Lower leg skin (tissue), 4 donors: ENCODE data around the gene PAAF1. TPM values are rescaled to one million over a fixed set of nuclear protein-coding genes. Genes with fewer than 3 reads are reported as not detected.
A peak's percentile ranks its signal among the peaks of the same experiment; 100 is the strongest.

Experiments
- DNase-seq, 2 donors: peaks; one replicate each; pipeline ENCODE4 v3.0.0-alpha.2; 2019; ENCODE audit warnings: low spot score in 2 of 2
- H3K4me3 ChIP-seq: fragments of 200-600 bp; sonication (generic); 2 replicates; pipeline ENCODE4 v1.5.1; 2017; ENCODE audit warnings: mild to moderate bottlenecking, low read depth; ENCODE audit not compliant: poor library complexity, severe bottlenecking
- POLR2A ChIP-seq, 2 donors: fragments of 450-650 bp; IDR thresholded peaks; one replicate each; pipeline ENCODE4 v1.6.1; 2016 to 2017; ENCODE audit warnings: antibody characterized with exemption in 2 of 2, mild to moderate bottlenecking in 1 of 2, moderate library complexity in 1 of 2
- WGBS, 2 donors: methylation state at CpG; one replicate each; pipeline ENCODE4 v1.1.5; 2018; 5-methylcytosine and 5-hydroxymethylcytosine counted together
- intact Hi-C: fragments of 100-400 bp; cut with DNase I; formaldehyde crosslinking; loops from one replicate; pipeline ENCODE4 v1.15.0; 2023; ENCODE audit warnings: low total_unique reads
- total RNA-seq, 4 donors: library from RNA; depleted of rRNA; stranded (reverse); fragments of >200 nt; gene quantifications; one replicate each; pipeline ENCODE4 v1.1.0, GENCODE V29; 2016
- TF ChIP-seq, protein P1 (sequence below), 3 donors: fragments of 450-650 bp; IDR thresholded peaks; one replicate each; pipeline ENCODE4 v1.5.1; 2016; ENCODE audit warnings: antibody characterized with exemption in 3 of 3, mild to moderate bottlenecking in 3 of 3, moderate library complexity in 2 of 3

PAAF1 gene, protein sequence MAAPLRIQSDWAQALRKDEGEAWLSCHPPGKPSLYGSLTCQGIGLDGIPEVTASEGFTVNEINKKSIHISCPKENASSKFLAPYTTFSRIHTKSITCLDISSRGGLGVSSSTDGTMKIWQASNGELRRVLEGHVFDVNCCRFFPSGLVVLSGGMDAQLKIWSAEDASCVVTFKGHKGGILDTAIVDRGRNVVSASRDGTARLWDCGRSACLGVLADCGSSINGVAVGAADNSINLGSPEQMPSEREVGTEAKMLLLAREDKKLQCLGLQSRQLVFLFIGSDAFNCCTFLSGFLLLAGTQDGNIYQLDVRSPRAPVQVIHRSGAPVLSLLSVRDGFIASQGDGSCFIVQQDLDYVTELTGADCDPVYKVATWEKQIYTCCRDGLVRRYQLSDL
- 10 to 100 TPM in 3 of 4 donors, 1 to 10 TPM in 1; 9.8 to 21.2 (median 13.5) TPM for total RNA-seq

DNA sequence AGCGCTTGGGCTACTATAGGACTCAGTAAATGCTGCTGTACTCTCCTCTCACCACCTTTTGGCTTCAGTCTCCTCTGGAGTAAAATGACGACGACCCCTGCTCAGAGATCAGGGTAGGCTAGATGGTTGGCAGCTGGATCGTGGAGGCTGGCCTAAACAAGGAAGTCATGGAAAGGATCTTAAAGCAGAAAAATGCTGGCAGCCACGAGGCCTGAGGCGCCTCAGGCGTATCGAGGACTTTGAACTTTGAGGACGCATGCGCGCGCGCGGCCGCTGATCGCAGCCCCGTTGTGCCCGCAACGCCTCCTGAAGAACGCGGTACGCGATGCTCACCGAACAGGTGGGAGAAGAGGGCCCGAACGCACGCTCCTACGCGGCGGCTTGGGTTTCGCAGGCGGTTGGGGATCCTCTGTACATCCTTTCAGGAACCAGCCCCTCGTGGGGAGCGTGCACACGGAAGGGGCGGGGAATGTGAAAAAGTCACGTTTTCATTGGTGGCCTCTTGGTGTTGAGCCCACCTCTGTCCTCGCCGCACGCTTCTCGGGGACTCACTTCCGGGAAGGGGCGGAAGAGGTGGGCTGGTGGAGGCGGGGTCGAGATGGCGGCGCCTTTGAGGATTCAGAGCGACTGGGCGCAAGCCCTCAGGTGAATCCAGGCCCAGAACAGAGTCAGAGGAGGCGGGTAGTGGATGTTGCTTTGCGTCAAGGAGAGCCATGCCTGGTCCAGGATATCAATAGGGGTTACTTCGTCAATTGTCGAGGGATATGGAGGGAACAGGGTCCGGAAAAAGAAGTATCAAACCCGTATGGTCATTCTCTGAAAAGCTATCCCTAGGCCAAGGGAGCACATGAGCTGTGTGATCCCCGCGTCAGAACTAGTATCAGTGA is at the start of gene PAAF1, which contains the start of gene COA4:
Gene PAAF1, plus strand, starts transcription at position 576 of the 887 bp plus-strand sequence. Its CDS starts 23 bp downstream, at position 599.
Gene COA4, minus strand, starts transcription at position 423 of the 887 bp plus-strand sequence. CDS start 3,468 bp downstream, outside the sequence.
- no peak for TF ChIP-seq POLR2A (IDR thresholded peaks at IDR 0.05)
- TF ChIP-seq, protein P1, sequence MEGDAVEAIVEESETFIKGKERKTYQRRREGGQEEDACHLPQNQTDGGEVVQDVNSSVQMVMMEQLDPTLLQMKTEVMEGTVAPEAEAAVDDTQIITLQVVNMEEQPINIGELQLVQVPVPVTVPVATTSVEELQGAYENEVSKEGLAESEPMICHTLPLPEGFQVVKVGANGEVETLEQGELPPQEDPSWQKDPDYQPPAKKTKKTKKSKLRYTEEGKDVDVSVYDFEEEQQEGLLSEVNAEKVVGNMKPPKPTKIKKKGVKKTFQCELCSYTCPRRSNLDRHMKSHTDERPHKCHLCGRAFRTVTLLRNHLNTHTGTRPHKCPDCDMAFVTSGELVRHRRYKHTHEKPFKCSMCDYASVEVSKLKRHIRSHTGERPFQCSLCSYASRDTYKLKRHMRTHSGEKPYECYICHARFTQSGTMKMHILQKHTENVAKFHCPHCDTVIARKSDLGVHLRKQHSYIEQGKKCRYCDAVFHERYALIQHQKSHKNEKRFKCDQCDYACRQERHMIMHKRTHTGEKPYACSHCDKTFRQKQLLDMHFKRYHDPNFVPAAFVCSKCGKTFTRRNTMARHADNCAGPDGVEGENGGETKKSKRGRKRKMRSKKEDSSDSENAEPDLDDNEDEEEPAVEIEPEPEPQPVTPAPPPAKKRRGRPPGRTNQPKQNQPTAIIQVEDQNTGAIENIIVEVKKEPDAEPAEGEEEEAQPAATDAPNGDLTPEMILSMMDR (IDR thresholded peaks at IDR 0.05) = no peak
- peak; percentile 93 to 98 for DNase-seq
- H3K4me3 ChIP-seq = peak within 1 kb of the TSS; percentile 66
- WGBS, 2 donors = 1% methylated on average over 56 to 57 of the region's 57 CpGs
- intact Hi-C loops = no loop called here

DNA sequence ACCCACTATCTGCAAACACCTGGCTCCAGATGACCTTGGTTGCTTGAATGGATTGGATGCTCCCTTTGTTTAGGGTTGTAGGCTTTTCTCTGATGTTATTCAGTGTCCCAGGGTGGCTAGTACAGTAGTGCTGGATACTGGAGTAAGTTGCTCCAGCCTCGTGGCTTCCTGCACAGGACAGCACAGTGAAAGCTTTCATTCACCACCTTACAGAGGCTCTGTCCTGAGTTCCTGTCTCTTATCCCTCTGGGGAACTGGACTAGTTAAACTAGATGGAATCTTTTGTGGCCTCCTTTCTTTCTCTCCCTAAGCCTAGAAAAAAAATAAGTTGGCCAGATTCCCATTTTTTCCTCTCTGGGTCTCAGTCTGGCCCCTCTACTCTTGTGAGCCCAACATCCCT is 46.5 kb upstream of the PAAF1 start:
- TF ChIP-seq POLR2A (IDR thresholded peaks at IDR 0.05) = no peak
- TF ChIP-seq, protein P1 (IDR thresholded peaks at IDR 0.05) = no peak
- H3K4me3 ChIP-seq = no peak overlapping the region
- intact Hi-C loops = no loop called here
- no peak for DNase-seq
- WGBS, 2 donors = 80 to 88% methylated on average over 1 of the region's 1 CpG

DNA sequence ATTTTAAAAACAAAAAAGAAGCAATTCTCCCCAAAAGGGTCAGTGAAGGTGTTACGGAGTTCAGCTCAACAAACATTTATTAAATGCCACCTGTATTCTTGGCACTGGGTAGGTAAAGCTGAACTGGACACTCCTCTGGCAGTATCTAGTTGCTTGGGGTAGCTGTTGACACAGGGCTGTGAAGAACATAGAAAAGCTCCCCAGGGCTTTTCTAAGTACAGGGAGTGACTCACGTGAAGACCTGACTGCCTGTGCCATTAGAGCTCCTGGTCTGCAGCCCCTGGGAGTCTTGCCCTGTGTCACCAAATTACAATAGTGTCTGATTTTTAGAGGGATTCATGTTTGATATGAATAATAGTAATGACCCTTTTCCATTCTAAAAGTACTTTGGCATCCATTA is 43.7 kb upstream of the PAAF1 start:
- WGBS, 2 donors = 72 to 80% methylated on average over 2 of the region's 2 CpGs
- H3K4me3 ChIP-seq = no peak overlapping the region
- intact Hi-C loops = no loop called here
- TF ChIP-seq, protein P1 (IDR thresholded peaks at IDR 0.05) = no peak
- no peak for TF ChIP-seq POLR2A (IDR thresholded peaks at IDR 0.05)
- DNase-seq = no peak

DNA sequence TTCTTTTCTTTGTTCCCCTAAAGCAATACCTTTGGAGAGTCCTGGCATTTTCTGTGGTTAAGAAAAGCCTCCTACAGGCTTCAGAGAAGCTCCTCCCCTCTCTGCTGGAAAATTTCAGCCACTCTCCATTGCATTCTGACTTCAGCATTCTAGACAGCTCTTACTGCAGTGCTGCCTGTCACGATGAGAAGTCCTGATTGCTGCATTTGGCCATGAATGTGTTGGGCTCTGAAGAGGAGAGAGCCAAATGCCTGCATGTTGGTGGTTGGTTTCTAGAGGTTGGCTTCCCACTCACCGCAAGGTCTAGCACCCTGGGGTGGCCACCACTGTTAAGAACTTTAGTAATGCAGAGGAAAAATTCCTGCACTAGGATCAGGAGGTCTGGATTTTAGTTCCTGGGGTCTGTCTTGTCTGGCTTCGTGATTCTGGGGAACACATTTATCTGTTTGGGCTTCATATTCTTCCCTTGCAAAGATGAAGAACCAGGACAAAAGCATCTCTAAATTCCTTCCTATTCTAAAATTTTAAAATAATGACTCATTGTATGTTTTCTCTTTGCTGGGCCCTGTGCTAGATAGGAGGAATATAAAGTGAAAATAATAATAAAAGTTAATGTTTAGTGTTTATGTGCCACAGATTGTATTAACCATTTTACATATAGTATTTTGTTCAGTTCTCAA is 38.2 kb upstream of the PAAF1 start:
- no peak for TF ChIP-seq POLR2A (IDR thresholded peaks at IDR 0.05)
- TF ChIP-seq, protein P1 (IDR thresholded peaks at IDR 0.05) = no peak
- H3K4me3 ChIP-seq = no peak overlapping the region
- 77 to 82% methylated on average over 3 of the region's 3 CpGs for WGBS, 2 donors
- no peak for DNase-seq
- intact Hi-C loops = no loop called here

DNA sequence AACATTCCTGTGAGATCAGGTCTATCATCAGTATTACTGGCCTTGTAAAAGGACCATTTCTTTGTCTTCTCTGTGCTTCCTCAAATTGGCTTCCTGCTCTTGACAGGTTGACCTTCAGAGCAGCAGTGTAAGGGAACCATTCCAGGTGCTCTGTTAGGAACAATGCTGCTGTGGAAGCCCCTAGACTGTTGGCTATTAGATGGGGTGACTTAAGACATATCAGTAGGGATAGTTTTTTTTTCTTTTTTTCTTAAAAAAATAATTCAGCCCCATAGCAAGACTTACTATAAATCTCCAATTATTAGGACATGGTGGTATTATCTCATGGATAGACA is 37.7 kb upstream of the PAAF1 start:
- intact Hi-C loops = no loop called here
- DNase-seq = no peak
- H3K4me3 ChIP-seq = no peak overlapping the region
- TF ChIP-seq, protein P1 (IDR thresholded peaks at IDR 0.05) = no peak
- no peak for TF ChIP-seq POLR2A (IDR thresholded peaks at IDR 0.05)
